GM21737 (cell line): ENCODE results near the gene CDC7.

ENCODE experiments used
- ATAC-seq: cut with Tn5 transposase; IDR thresholded peaks from one replicate; pipeline ENCODE4 v1.9.1; 2021; ENCODE audit warnings: mild to moderate bottlenecking, moderate library complexity; ENCODE audit not compliant: unreplicated experiment

Gene CDC7

DNA sequence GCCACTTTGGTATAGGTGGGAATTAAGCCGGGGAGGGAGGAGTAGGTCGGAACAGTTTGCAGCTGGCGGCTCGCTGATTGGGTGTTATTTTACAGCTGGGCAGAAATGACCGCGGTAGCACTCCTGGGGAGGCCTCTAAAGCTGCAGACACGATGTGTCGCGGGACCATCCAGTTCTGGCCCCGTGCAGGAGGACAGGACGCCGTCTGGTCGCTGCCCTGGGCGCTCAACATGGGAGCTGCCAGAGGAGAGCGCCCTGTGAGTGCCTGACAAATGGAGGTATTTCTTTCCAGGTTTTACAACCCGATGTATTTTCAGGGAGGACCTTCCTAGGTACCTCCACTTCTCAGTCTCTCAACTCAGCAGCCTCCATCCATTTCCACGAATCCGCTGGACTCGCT, 46.2 kb downstream of the CDC7 start:
- ATAC-seq, result no peak

GRCh38 chr1:91548376-91549040, 47.9 kb downstream of the CDC7 start:
- ATAC-seq, result no peak

DNA sequence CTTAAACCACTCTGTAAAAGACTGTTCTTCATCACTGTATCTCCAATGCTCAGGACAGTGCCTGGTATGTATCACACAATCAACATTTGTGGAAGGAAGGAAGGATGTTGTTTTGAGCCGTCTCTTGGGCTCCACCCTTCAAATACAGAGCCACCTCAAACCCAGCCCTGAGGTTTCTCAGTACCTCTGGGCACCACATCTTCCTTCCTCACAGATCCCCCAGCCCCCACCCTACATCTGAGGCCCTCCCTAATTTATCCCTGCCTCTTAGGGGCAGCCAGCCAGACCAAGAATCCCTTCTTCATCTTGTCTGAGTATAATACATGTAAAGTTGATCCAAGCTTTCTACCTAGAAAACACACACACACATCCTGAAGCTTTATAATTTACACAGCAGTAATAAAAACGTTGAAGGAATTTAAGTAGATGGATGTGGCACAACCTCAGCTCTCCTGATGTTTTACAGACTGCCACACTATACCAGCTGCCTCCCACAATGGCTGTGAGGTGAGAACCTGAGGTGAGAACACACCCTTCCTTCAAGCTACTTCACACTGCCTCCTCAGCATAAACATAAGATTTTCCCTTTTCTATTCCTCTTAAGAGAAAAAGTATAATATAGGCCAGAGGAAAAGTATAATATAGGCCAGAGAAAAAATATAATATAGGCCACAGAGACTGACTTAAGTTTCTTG, 48.5 kb downstream of the CDC7 start:
- ATAC-seq, result no peak

- no peak for ATAC-seq
These were observed 50.3 kb downstream of the CDC7 start for GRCh38 chr1:91550961-91551360.

GRCh38 chr1:91552091-91552490, 51.4 kb downstream of the CDC7 start:
- ATAC-seq, result no peak

- no peak for ATAC-seq
These were observed 51.9 kb downstream of the CDC7 start for GRCh38 chr1:91552596-91552995.

DNA sequence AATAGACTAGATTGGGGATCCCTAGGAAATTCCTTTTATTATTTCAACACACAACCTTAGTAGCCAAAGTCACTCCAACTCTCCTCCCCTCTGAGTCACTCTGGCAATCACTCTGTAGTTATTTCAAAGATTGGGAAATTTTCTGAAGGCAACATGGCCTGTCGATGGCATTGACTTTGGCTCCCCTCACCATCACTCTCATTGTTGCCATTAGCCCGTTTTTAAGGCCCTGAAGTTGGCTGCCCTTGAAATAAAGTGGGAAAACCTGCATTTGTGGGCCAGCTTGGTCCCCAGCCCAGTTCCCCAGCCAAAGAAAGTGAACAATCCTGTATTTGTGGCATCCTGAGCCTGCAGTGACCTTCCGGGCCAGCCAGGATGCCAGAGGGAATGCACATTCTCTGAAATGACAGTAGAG, 52.5 kb downstream of the CDC7 start:
- no peak for ATAC-seq

DNA sequence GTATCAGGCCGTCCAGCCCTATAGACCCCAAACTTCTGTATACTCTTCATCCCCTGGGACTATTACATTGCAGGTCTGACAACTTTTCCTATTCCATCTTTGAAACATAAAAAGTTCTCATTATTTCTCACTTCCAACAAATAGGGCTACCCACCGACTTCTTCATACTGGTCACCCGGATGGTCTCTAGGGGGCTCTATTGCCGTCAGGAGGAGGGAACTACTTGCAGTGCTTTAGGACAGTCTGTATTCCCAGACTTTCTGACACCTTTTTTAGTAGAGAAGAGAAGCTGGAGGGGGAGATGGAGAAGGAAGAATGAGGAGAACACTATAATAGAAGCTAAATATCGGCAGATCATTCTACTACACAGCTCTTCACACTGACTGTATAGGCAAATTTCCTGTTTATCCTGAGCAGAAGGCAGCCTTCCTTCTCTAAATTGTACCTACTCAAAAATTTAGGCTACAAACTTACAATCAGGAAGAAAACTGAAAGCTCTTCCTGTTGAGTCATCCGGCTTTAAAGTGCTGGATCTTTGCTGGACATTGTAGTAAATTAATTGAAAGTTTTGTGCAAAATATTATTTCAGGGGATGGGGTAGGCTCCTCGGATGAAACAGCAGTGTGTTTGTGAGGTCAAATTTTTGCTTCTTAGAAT, 54.6 kb downstream of the CDC7 start:
- no peak for ATAC-seq

- ATAC-seq, result no peak
These were observed 55.3 kb downstream of the CDC7 start for GRCh38 chr1:91555821-91556531.

GRCh38 chr1:91556556-91556955, 55.9 kb downstream of the CDC7 start:
- no peak for ATAC-seq

- ATAC-seq, result no peak
These were observed 56.5 kb downstream of the CDC7 start for GRCh38 chr1:91557039-91557690.

- ATAC-seq, result no peak
These were observed 57.2 kb downstream of the CDC7 start for GRCh38 chr1:91557826-91558225.

GRCh38 chr1:91559046-91559750, 58.5 kb downstream of the CDC7 start:
- ATAC-seq, result no peak

DNA sequence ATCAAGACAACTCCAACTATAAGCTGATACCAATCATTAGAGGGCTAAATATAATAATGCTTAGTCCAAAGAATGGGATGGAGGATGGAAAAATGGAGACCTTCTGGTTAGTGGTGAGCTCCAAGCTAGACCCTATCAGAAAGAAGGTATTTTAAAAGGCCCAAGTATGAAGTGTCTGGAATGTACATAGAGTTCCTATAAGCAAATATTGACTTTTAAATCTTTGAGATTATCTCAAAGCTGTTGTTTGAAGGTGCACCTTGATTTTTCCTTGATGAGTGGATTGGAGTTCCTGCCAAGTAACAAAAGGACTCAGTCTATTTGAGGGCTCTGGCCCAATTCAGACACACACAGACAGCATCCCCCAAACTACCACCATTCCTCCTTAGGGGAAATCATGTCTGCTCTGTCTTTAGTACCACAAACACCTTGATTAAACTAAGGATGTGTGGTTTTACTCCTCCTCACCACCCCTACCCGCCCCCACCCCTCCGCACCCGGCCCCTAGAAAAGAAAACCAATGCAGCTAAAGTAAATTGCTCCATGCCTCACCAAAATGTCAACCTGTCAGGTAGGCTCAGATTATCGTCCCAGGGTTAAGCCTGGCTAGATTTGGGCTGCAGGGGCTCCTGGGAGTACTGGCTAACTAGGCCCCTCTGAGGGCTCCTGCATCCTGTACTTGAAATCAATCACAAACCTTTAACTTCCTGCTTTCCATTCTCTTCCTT, 59.4 kb downstream of the CDC7 start:
- no peak for ATAC-seq

DNA sequence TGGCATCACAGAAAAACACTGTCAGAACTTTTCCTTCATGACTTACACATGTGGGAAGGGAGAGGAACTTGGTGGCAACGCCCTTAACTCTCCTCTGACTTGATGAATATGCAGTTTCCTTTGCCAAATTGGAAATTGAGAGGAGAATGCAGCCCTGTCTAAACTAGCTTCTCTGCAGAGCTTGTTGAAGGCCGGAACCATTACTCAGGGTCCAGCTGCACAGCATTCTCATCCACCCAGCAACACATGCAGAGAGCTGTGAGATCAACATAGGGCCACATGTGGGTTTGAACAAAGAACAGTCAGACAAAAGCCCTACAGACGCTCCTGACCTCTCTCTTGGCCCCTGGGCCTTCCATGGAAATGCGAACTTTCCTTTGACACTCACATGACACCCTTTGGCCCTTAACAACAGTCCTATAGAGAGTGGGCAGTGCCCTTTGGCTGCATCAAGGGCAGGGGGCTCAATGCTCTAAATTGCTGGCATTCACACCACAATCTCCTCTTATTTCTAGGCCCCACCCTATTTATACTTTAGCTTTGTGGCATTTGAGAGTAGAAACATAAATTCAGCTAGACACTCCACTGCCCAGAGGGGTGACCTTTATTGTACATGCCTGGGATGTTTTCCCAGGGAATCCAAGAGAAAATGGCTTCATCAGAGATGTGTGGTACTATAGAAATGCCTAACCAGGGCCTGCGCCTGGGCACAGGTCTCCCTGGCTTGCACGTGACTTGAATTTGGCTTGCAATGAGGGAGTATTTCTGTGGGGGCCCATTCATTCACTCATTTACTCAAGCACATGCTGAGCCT, 64.4 kb downstream of the CDC7 start:
- no peak for ATAC-seq

DNA sequence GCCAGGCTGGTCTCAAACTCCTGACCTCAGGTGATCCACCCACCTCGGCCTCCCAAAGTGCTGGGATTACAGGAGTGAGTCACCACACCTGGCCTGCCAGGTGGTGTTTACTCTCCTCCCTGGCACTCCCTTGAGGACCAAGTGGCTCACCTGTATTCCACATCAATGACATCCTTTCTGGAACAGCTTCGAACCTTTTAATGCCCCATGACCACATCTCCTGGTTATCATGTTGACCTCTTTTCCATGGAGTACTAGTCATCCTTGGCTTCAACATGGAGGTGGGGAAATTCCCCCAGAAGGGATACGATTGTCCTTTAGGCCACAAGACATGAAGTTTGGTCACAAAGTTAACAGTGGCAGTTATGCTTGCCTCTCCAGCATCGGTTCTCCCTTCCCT, 66.9 kb downstream of the CDC7 start:
- ATAC-seq, result no peak

DNA sequence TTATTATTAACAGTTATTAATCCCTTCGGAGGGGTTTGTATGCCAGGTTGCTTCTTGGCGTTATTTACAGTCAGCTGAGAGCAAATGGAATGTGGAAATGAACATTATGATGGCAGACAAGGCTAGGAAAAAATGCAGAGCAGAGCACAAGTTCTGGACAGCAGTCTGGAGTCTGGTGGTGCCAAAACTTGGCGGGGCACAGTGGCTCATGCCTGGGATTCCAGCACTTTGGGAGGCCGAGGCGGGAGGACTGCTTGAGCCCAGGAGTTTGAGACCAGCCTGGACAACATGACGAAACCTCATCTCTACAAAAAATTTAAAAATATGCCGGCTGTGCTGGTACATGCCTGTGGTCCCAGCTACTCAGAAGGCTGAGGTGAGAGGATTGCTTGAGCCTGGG, 67.6 kb downstream of the CDC7 start:
- no peak for ATAC-seq

GRCh38 chr1:91569411-91570119, 68.9 kb downstream of the CDC7 start:
- ATAC-seq, result no peak

DNA sequence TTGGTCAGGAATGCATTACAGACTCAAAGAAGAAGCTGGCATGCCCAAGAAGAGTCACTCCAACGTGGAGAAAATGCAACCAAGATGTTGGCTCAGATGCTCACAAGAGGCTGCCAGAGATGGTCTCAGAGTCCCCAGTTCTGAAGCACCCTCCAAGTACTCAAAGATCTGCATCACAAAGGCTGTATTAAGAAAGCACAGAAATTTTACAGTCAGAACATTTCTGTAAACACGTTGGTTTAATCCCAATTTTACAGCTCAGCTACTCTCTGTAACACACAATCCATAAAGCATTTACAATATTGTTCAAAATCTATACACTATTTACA, 69.4 kb downstream of the CDC7 start:
- no peak for ATAC-seq
